ENCODE measurements around the gene TTPAL.
A peak's percentile ranks its signal among the peaks of the same experiment; 100 is the strongest.

TTPAL gene

GRCh38 chr20:44528309-44528708 is 52.6 kb downstream of the TTPAL start:
- Mint-ChIP-seq H3K27me3 (ENCODE audit: low read depth) (no peaks in the 10 kb centered on the region), H3K9me3 (no peaks in the 10 kb centered on the region), H3K4me1 (no peaks in the 10 kb centered on the region), H3K4me3 (no peak overlapping the region), H3K27ac (peak overlapping the region in 1 of 3 experiments; percentile 9), H3K36me3 (ENCODE audit: low read depth) (no peaks in the 10 kb centered on the region)
- TF ChIP-seq, protein P1, sequence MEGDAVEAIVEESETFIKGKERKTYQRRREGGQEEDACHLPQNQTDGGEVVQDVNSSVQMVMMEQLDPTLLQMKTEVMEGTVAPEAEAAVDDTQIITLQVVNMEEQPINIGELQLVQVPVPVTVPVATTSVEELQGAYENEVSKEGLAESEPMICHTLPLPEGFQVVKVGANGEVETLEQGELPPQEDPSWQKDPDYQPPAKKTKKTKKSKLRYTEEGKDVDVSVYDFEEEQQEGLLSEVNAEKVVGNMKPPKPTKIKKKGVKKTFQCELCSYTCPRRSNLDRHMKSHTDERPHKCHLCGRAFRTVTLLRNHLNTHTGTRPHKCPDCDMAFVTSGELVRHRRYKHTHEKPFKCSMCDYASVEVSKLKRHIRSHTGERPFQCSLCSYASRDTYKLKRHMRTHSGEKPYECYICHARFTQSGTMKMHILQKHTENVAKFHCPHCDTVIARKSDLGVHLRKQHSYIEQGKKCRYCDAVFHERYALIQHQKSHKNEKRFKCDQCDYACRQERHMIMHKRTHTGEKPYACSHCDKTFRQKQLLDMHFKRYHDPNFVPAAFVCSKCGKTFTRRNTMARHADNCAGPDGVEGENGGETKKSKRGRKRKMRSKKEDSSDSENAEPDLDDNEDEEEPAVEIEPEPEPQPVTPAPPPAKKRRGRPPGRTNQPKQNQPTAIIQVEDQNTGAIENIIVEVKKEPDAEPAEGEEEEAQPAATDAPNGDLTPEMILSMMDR (IDR thresholded peaks at IDR 0.05; ENCODE audit: unreplicated experiment in 3 of 3): no peak

GRCh38 chr20:44532259-44532980 is 56.7 kb downstream of the TTPAL start:
- H3K9me3 Mint-ChIP-seq: no peaks in the 10 kb centered on the region
- H3K4me3 Mint-ChIP-seq: no peak overlapping the region
- no peaks in the 10 kb centered on the region for H3K4me1 Mint-ChIP-seq
- TF ChIP-seq, protein P1 (IDR thresholded peaks at IDR 0.05; ENCODE audit: unreplicated experiment in 3 of 3): no peak
- H3K27ac Mint-ChIP-seq: no peak overlapping the region
- H3K27me3 Mint-ChIP-seq (ENCODE audit: low read depth): no peaks in the 10 kb centered on the region
- no peaks in the 10 kb centered on the region for H3K36me3 Mint-ChIP-seq (ENCODE audit: low read depth)

DNA sequence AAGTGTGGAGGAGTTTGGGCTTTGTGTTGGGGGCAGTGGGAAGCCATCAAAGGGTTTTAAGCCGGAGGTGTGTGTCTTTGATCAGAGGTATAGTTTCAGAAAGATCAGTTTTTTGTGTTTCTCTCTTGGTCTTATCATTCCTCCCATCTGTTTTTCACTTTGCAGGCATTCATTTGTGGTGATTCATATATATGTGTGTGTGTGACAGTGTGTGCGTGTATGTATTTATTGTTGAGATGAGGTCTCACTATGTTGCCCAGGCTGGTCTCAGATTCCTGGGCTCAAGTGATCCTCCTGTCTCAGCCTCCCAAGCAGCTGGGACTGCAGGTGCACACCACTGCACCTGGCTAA is 57.3 kb downstream of the TTPAL start:
- Mint-ChIP-seq H3K27ac (no peak overlapping the region), H3K4me3 (no peak overlapping the region), H3K4me1 (no peaks in the 10 kb centered on the region), H3K9me3 (no peaks in the 10 kb centered on the region), H3K27me3 (ENCODE audit: low read depth) (no peaks in the 10 kb centered on the region), H3K36me3 (ENCODE audit: low read depth) (no peaks in the 10 kb centered on the region)
- TF ChIP-seq, protein P1 (IDR thresholded peaks at IDR 0.05; ENCODE audit: unreplicated experiment in 3 of 3): no peak

DNA sequence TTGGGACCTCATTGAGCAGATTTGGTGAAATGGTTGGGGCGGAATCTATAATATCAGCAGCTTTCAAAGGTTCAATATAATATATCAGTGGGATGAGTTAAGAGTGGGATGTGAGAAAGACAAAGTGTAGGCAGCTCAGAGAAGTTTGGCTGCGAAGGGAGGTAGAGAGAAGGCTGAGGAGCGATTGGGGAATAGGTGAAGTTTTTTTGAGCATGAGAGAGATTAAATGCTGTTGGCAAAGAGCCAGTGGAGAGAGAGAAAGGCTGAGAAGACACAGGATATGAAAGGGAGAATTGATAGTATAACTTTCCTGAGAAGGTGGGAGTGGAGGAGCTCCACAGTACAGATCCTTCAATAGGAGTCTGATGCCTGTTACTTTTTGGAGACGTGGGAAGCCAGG is 58.3 kb downstream of the TTPAL start:
- TF ChIP-seq, protein P1 (IDR thresholded peaks at IDR 0.05; ENCODE audit: unreplicated experiment in 3 of 3): no peak
- Mint-ChIP-seq H3K4me1 (no peaks in the 10 kb centered on the region), H3K27me3 (ENCODE audit: low read depth) (no peaks in the 10 kb centered on the region), H3K27ac (no peak overlapping the region), H3K4me3 (no peak overlapping the region), H3K36me3 (ENCODE audit: low read depth) (no peaks in the 10 kb centered on the region), H3K9me3 (no peaks in the 10 kb centered on the region)

GRCh38 chr20:44536175-44536574 is 60.5 kb downstream of the TTPAL start:
- Mint-ChIP-seq H3K27ac (peak overlapping the region in 1 of 3 experiments; percentile 9), H3K4me3 (peak overlapping the region in 1 of 3 experiments; percentile 24), H3K27me3 (ENCODE audit: low read depth) (no peaks in the 10 kb centered on the region), H3K9me3 (no peaks in the 10 kb centered on the region), H3K36me3 (ENCODE audit: low read depth) (no peaks in the 10 kb centered on the region), H3K4me1 (no peaks in the 10 kb centered on the region)
- TF ChIP-seq, protein P1 (IDR thresholded peaks at IDR 0.05; ENCODE audit: unreplicated experiment in 3 of 3): no peak

DNA sequence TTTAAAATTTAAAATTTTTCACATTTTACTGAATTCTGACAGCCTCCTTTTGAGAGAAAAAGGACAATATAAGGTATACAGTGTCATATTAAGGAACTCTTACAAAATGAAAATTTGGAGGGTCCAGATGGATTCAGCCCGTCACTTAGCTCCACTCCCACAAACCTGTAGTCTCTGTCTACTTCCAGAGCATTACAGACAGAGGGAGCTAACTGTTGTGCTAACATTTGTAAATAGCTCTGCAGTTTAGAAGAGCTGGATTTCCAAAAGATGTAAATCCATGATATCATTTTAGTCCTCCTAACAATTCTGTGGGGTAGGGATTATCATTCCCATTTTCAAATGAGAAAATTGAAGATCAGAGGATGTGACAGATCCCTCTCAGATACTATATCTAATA is 62.3 kb downstream of the TTPAL start:
- no peaks in the 10 kb centered on the region for H3K9me3 Mint-ChIP-seq
- no peaks in the 10 kb centered on the region for H3K36me3 Mint-ChIP-seq (ENCODE audit: low read depth)
- H3K4me3 Mint-ChIP-seq: no peak overlapping the region
- H3K4me1 Mint-ChIP-seq: peaks cover 8% of the 10 kb centered on the region
- no peaks in the 10 kb centered on the region for H3K27me3 Mint-ChIP-seq (ENCODE audit: low read depth)
- TF ChIP-seq, protein P1 (IDR thresholded peaks at IDR 0.05; ENCODE audit: unreplicated experiment in 3 of 3): peak in 2 of 3 experiments; percentile 7 to 33
- no peak overlapping the region for H3K27ac Mint-ChIP-seq

Measured in nephron (organoid).